Measurements from ENCODE around the gene SRBD1.

- TF ChIP-seq, protein P1, sequence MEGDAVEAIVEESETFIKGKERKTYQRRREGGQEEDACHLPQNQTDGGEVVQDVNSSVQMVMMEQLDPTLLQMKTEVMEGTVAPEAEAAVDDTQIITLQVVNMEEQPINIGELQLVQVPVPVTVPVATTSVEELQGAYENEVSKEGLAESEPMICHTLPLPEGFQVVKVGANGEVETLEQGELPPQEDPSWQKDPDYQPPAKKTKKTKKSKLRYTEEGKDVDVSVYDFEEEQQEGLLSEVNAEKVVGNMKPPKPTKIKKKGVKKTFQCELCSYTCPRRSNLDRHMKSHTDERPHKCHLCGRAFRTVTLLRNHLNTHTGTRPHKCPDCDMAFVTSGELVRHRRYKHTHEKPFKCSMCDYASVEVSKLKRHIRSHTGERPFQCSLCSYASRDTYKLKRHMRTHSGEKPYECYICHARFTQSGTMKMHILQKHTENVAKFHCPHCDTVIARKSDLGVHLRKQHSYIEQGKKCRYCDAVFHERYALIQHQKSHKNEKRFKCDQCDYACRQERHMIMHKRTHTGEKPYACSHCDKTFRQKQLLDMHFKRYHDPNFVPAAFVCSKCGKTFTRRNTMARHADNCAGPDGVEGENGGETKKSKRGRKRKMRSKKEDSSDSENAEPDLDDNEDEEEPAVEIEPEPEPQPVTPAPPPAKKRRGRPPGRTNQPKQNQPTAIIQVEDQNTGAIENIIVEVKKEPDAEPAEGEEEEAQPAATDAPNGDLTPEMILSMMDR (IDR thresholded peaks at IDR 0.05): no peak
- TF ChIP-seq EP300 (IDR thresholded peaks at IDR 0.05; ENCODE audit: low read depth): no peak
Measured at GRCh38 chr2:45450634-45451033, 160.4 kb downstream of the SRBD1 start.

All from transverse colon (tissue), 3 donors.